ENCODE measurements around the gene KCNK16. TPM values are rescaled to one million over a fixed set of nuclear protein-coding genes. Genes with fewer than 3 reads are reported as not detected.
A peak's percentile ranks its signal among the peaks of the same experiment; 100 is the strongest.

KCNK16 gene
- not detected in 2 replicates for total RNA-seq
- not detected for polyA plus RNA-seq (2012)

- no peak for DNase-seq (ENCODE audit: low read depth)
Measured at GRCh38 chr6:39322306-39322850, at the start of gene KCNK16. KCNK16 (minus strand) TSS chr6:39322702; CDS start chr6:39322540, 162 bp downstream.

- no peak for DNase-seq (ENCODE audit: low read depth)
Measured at GRCh38 chr6:39370390-39370789, 47.9 kb upstream of the KCNK16 start.

- no peak for DNase-seq (ENCODE audit: low read depth)
Measured at GRCh38 chr6:39369987-39370386, 47.5 kb upstream of the KCNK16 start.

GRCh38 chr6:39367700-39368099 lies 45.2 kb upstream of the KCNK16 start:
- DNase-seq (ENCODE audit: low read depth) = no peak

GRCh38 chr6:39366931-39367618 lies 44.6 kb upstream of the KCNK16 start:
- DNase-seq (ENCODE audit: low read depth) = no peak

GRCh38 chr6:39365281-39366074 lies 43.0 kb upstream of the KCNK16 start:
- peak; percentile 5 for DNase-seq (ENCODE audit: low read depth)

GRCh38 chr6:39363280-39363679 lies 40.8 kb upstream of the KCNK16 start:
- no peak for DNase-seq (ENCODE audit: low read depth)

- DNase-seq (ENCODE audit: low read depth) = peak; percentile 4
Measured at GRCh38 chr6:39362487-39362865, 40.0 kb upstream of the KCNK16 start.

- DNase-seq (ENCODE audit: low read depth) = peak; percentile 72
Measured at GRCh38 chr6:39361657-39362486, 39.4 kb upstream of the KCNK16 start.

GRCh38 chr6:39360378-39360777 lies 37.9 kb upstream of the KCNK16 start:
- no peak for DNase-seq (ENCODE audit: low read depth)

- peak; percentile 55 for DNase-seq (ENCODE audit: low read depth)
Measured at GRCh38 chr6:39357998-39358686, 35.6 kb upstream of the KCNK16 start.

- DNase-seq (ENCODE audit: low read depth) = no peak
Measured at GRCh38 chr6:39353698-39354315, 31.3 kb upstream of the KCNK16 start.

- no peak for DNase-seq (ENCODE audit: low read depth)
Measured at GRCh38 chr6:39350723-39351505, 28.4 kb upstream of the KCNK16 start.

GRCh38 chr6:39348740-39349139 lies 26.2 kb upstream of the KCNK16 start:
- DNase-seq (ENCODE audit: low read depth) = no peak

- peak; percentile 70 for DNase-seq (ENCODE audit: low read depth)
Measured at GRCh38 chr6:39347906-39348585, 25.5 kb upstream of the KCNK16 start.

- DNase-seq (ENCODE audit: low read depth) = peak; percentile 53
Measured at GRCh38 chr6:39347206-39347605, 24.7 kb upstream of the KCNK16 start.

GRCh38 chr6:39344821-39345280 lies 22.3 kb upstream of the KCNK16 start:
- DNase-seq (ENCODE audit: low read depth) = no peak

GRCh38 chr6:39343396-39343870 lies 20.9 kb upstream of the KCNK16 start:
- DNase-seq (ENCODE audit: low read depth) = no peak

Measured in myocyte (in vitro differentiated cells).